Testis (tissue), 3 donors: ENCODE results near the gene SOAT2. TPM values are rescaled to one million over a fixed set of nuclear protein-coding genes. Genes with fewer than 3 reads are reported as not detected.

ENCODE experiments used
- DNase-seq: peaks from one replicate; pipeline ENCODE4 v3.0.0-alpha.2; 2019
- H3K27ac ChIP-seq, 2 donors: fragments of 200-600 bp; sonication (generic); one replicate each; pipeline ENCODE4 v1.5.1; 2019
- H3K27me3 ChIP-seq: fragments of 200-600 bp; sonication (generic); one replicate; pipeline ENCODE4 v1.5.1; 2019
- H3K36me3 ChIP-seq: fragments of 200-600 bp; sonication (generic); one replicate; pipeline ENCODE4 v1.5.1; 2017; ENCODE audit warnings: low read depth; ENCODE audit errors: missing control alignments
- H3K4me1 ChIP-seq: fragments of 200-600 bp; sonication (generic); one replicate; pipeline ENCODE4 v1.5.1; 2019
- H3K4me3 ChIP-seq, 2 donors: fragments of 200-600 bp; sonication (generic); one replicate each; pipeline ENCODE4 v1.5.1; 2017 to 2019
- H3K9me3 ChIP-seq: fragments of 200-600 bp; sonication (generic); one replicate; pipeline ENCODE4 v1.5.1; 2017
- CTCF ChIP-seq, 3 experiments: fragments of 450-650 bp in 2 of 3; fragments of 200-600 bp in 1 of 3; sonication (generic) in 1 of 3; IDR thresholded peaks; one replicate each; pipeline ENCODE4 v1.5.1; 2016 to 2019; ENCODE audit warnings: antibody characterized with exemption in 3 of 3, mild to moderate bottlenecking in 2 of 3, moderate library complexity in 1 of 3
- POLR2A ChIP-seq: fragments of 450-650 bp; IDR thresholded peaks from one replicate; pipeline ENCODE4 v1.6.1; 2017; ENCODE audit warnings: antibody characterized with exemption, mild to moderate bottlenecking, moderate library complexity
- WGBS, 2 donors: methylation state at CpG; one replicate each; pipeline ENCODE4 v1.1.5; 2018; 5-methylcytosine and 5-hydroxymethylcytosine counted together
- intact Hi-C: fragments of 100-400 bp; cut with DNase I; formaldehyde crosslinking; loops from one replicate; pipeline ENCODE4 v1.15.1; 2023; ENCODE audit warnings: low total_unique reads
- microRNA-seq, 2 donors: library from miRNA; unstranded; fragments of <30 nt; microRNA quantifications; one replicate each; pipeline ENCODE4, GENCODE V29; 2016; ENCODE audit warnings: borderline number of aligned reads in 2 of 2, borderline replicate concordance in 1 of 2
- polyA plus RNA-seq: library from polyadenylated mRNA; stranded (reverse); fragments of 350-450 nt; fragmentation: Illumina TruSeq; extraction: RNeasy Lipid Tissue Mini Kit (QIAGEN cat#74804); gene quantifications from one replicate; pipeline ENCODE4 v1.2.3, GENCODE V29; 2014; ENCODE audit warnings: low read depth, low replicate concordance; ENCODE audit not compliant: insufficient read depth
- small RNA-seq, 2 donors: library from RNA; depleted of rRNA; stranded (forward); fragments of <200 nt; gene quantifications; one replicate each; pipeline ENCODE3, GENCODE V24; 2016
- total RNA-seq, 2 donors: library from RNA; depleted of rRNA; stranded (reverse); fragments of >200 nt; gene quantifications; one replicate each; pipeline ENCODE4 v1.2.3, GENCODE V29; 2016

SOAT2 gene
- total and polyA plus RNA-seq, 3 donors from 2014 or later: 0.19 to 0.25 TPM; not detected in 1

DNA sequence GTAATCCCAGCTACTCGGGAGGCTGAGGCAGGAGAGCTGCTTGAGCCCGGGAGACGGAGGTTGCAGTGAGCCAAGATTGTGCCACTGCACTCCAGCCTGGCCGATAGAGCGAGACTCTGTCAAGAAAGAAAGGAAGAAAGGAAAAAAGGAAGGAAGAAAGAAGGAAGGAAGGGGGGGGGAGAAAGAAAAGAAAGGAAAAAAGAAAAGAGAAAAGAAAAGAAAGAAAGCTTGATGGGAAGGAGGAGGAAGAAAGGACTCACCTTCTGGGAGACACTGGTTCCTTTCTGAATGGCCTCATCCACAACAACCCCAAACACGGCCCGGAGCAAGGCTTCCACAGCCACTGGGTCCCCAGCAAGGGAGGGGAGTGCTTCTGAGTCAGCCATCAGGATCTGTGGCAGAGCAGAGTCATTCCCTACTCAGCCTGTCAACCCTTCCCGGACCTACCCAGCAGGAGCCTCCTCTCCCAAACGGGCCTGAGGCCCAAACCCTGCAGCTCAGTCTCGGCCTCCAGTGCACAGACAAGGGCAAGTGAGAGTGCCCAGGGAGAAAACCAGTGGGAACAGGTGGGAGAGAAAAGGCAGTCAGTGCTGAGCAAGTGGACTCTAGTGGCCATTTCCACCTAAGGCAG, 69.9 kb downstream of the SOAT2 start:
- no peak for DNase-seq
- Histone ChIP-seq H3K4me1 (peaks cover 15% of the 10 kb centered on the region), H3K27me3 (no peaks in the 10 kb centered on the region), H3K27ac (no peak overlapping the region), H3K36me3 (no peaks in the 10 kb centered on the region), H3K4me3 (no peak overlapping the region), H3K9me3 (no peaks in the 10 kb centered on the region)
- intact Hi-C loops: no loop called here
- TF ChIP-seq CTCF (IDR thresholded peaks at IDR 0.05) (no peak), POLR2A (no peak)
- WGBS, 2 donors: 93 to 94% methylated on average over 10 of the region's 10 CpGs

Small RNAs within 50 kb of the gene (microRNA-seq; reads per million reads assigned to microRNA genes)
- gene MIR6757: 0 reads per million in 2 donors

Small RNAs within 50 kb of the gene (small RNA-seq; reads per million reads assigned to genes)
- 0 reads per million in 2 donors for gene HIGD1AP1
- gene MIR6757: 0 reads per million in 2 donors
- 0 reads per million in 2 donors for gene RNU6-333P

Other genes starting within 250 kb of the SOAT2 start
- 10 to 100 TPM; 13.2 to 14.6 TPM for gene KRT8, start 198.4 kb upstream of the SOAT2 start, total RNA-seq
- gene KRT8, start 198.4 kb upstream of the SOAT2 start, polyA plus RNA-seq: 63.0 TPM
- 10 to 100 TPM; 20.2 to 35.9 TPM for gene KRT18, start 154.4 kb upstream of the SOAT2 start, total RNA-seq
- gene KRT18, start 154.4 kb upstream of the SOAT2 start, polyA plus RNA-seq: 51.9 TPM
- gene EIF4B, start 97.0 kb upstream of the SOAT2 start, total RNA-seq: 100 to 1,000 TPM; 219 to 305 TPM
- 249 TPM for gene EIF4B, start 97.0 kb upstream of the SOAT2 start, polyA plus RNA-seq
- 100 to 1,000 TPM; 108 to 138 TPM for gene TNS2, start 53.4 kb upstream of the SOAT2 start, total RNA-seq
- 47.0 TPM for gene TNS2, start 53.4 kb upstream of the SOAT2 start, polyA plus RNA-seq
- 10 to 100 TPM; 27.7 to 29.5 TPM for gene SPRYD3, start 24.1 kb upstream of the SOAT2 start, total RNA-seq
- gene SPRYD3, start 24.1 kb upstream of the SOAT2 start, polyA plus RNA-seq: 29.5 TPM
- 100 to 1,000 TPM; 121 to 261 TPM for gene IGFBP6, start 5.8 kb upstream of the SOAT2 start, total RNA-seq
- gene IGFBP6, start 5.8 kb upstream of the SOAT2 start, polyA plus RNA-seq: 185 TPM
- 10 to 100 TPM; 19.8 to 27.2 TPM for gene ZNF740, start 77.2 kb downstream of the SOAT2 start, total RNA-seq
- 15.6 TPM for gene ZNF740, start 77.2 kb downstream of the SOAT2 start, polyA plus RNA-seq
- 10 to 100 TPM; 73.9 to 93.7 TPM for gene CSAD, start 77.4 kb downstream of the SOAT2 start, total RNA-seq
- 34.9 TPM for gene CSAD, start 77.4 kb downstream of the SOAT2 start, polyA plus RNA-seq
- 1 to 10 TPM in 1 of 2 donors, under 1 TPM in 1; 0.24 to 1.2 TPM for gene ITGB7, start 103.8 kb downstream of the SOAT2 start, total RNA-seq
- gene ITGB7, start 103.8 kb downstream of the SOAT2 start, polyA plus RNA-seq: 3.7 TPM
- 10 to 100 TPM; 12.1 to 12.5 TPM for gene RARG, start 128.7 kb downstream of the SOAT2 start, total RNA-seq
- gene RARG, start 128.7 kb downstream of the SOAT2 start, polyA plus RNA-seq: 13.6 TPM
- gene ESPL1, start 164.8 kb downstream of the SOAT2 start, total RNA-seq: 10 to 100 TPM; 16.5 to 24.5 TPM
- 30.5 TPM for gene ESPL1, start 164.8 kb downstream of the SOAT2 start, polyA plus RNA-seq
- gene PFDN5, start 192.1 kb downstream of the SOAT2 start, total RNA-seq: 100 to 1,000 TPM; 430 to 494 TPM
- gene PFDN5, start 192.1 kb downstream of the SOAT2 start, polyA plus RNA-seq: 797 TPM
- gene MYG1, start 196.2 kb downstream of the SOAT2 start, total RNA-seq: 100 to 1,000 TPM; 106 to 117 TPM
- gene MYG1, start 196.2 kb downstream of the SOAT2 start, polyA plus RNA-seq: 287 TPM
- 100 to 1,000 TPM in 1 of 2 donors, 10 to 100 TPM in 1; 98.0 to 110 TPM for gene AAAS, start 218.1 kb downstream of the SOAT2 start, total RNA-seq
- gene AAAS, start 218.1 kb downstream of the SOAT2 start, polyA plus RNA-seq: 79.3 TPM
- 1 to 10 TPM in 1 of 2 donors, under 1 TPM in 1; 0.56 to 1.2 TPM for gene SP7, start 232.9 kb downstream of the SOAT2 start, total RNA-seq
- 2.3 TPM for gene SP7, start 232.9 kb downstream of the SOAT2 start, polyA plus RNA-seq